ENCODE results near the gene PLCD3.

PLCD3 gene, protein sequence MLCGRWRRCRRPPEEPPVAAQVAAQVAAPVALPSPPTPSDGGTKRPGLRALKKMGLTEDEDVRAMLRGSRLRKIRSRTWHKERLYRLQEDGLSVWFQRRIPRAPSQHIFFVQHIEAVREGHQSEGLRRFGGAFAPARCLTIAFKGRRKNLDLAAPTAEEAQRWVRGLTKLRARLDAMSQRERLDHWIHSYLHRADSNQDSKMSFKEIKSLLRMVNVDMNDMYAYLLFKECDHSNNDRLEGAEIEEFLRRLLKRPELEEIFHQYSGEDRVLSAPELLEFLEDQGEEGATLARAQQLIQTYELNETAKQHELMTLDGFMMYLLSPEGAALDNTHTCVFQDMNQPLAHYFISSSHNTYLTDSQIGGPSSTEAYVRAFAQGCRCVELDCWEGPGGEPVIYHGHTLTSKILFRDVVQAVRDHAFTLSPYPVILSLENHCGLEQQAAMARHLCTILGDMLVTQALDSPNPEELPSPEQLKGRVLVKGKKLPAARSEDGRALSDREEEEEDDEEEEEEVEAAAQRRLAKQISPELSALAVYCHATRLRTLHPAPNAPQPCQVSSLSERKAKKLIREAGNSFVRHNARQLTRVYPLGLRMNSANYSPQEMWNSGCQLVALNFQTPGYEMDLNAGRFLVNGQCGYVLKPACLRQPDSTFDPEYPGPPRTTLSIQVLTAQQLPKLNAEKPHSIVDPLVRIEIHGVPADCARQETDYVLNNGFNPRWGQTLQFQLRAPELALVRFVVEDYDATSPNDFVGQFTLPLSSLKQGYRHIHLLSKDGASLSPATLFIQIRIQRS

DNA sequence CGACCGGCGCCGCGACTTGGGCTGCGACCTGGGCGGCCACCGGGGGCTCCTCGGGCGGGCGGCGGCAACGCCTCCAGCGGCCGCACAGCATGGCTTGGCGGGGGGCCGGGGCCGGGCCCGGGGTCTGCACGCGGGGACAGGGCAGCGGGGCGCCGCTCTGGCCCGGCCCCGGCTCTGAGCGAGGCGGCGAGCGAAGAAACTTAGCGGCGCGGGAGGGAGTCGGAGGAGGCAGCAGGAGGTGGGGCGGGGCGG is at the start of gene PLCD3:
Gene PLCD3, minus strand, starts transcription at position 196 of the 252 bp plus-strand sequence. Its CDS starts 105 bp downstream, at position 91.
- no peak for DNase-seq (ENCODE audit: low read depth)
- H3K4me3 ChIP-seq (ENCODE audit: low read length): peak within 1 kb of the TSS; percentile 86
- TF ChIP-seq, protein P1, sequence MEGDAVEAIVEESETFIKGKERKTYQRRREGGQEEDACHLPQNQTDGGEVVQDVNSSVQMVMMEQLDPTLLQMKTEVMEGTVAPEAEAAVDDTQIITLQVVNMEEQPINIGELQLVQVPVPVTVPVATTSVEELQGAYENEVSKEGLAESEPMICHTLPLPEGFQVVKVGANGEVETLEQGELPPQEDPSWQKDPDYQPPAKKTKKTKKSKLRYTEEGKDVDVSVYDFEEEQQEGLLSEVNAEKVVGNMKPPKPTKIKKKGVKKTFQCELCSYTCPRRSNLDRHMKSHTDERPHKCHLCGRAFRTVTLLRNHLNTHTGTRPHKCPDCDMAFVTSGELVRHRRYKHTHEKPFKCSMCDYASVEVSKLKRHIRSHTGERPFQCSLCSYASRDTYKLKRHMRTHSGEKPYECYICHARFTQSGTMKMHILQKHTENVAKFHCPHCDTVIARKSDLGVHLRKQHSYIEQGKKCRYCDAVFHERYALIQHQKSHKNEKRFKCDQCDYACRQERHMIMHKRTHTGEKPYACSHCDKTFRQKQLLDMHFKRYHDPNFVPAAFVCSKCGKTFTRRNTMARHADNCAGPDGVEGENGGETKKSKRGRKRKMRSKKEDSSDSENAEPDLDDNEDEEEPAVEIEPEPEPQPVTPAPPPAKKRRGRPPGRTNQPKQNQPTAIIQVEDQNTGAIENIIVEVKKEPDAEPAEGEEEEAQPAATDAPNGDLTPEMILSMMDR (conservative IDR thresholded peaks at IDR 0.05; ENCODE audit: low read length): no peak

DNA sequence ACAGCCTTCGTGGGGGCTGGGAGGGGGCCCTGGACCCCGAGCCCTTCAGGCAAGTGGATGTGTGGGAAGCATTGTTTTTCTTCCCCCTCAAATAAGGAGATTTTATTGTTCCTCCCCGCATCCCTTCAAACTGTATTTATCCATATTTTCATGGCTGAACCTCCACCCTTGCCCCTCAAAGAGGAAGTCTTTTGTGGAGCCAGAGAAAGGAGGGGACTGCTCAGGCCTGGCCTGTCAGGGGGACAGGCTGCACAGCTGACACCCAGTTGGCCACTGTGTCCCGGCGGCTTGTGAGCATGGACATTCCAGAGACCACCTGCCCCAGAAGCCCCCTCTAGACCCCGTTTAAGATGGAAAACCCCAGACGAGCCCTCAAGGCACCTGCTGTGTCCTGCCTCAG is 45.2 kb upstream of the PLCD3 start:
- TF ChIP-seq, protein P1 (conservative IDR thresholded peaks at IDR 0.05; ENCODE audit: low read length): no peak
- DNase-seq (ENCODE audit: low read depth): no peak
- no peak overlapping the region for H3K4me3 ChIP-seq (ENCODE audit: low read length)

DNA sequence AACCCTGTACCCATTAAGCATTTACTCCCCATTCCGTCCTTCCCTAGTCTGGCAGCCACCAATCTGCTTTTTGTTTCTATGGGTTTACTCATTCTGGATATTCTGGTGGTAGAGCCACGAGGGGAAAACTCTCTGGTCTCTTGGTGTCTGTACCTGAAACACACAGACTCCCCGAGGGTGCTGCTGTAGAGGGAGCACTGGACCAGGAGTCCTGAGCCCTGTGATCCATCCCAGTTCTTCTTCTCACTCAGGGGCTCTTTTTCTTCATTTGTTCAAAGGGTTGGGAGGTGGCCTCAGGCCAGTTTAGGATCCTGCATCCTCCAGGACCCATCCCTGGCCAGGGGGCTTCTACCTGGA is 43.4 kb upstream of the PLCD3 start:
- no peak overlapping the region for H3K4me3 ChIP-seq (ENCODE audit: low read length)
- TF ChIP-seq, protein P1 (conservative IDR thresholded peaks at IDR 0.05; ENCODE audit: low read length): no peak
- DNase-seq (ENCODE audit: low read depth): no peak

DNA sequence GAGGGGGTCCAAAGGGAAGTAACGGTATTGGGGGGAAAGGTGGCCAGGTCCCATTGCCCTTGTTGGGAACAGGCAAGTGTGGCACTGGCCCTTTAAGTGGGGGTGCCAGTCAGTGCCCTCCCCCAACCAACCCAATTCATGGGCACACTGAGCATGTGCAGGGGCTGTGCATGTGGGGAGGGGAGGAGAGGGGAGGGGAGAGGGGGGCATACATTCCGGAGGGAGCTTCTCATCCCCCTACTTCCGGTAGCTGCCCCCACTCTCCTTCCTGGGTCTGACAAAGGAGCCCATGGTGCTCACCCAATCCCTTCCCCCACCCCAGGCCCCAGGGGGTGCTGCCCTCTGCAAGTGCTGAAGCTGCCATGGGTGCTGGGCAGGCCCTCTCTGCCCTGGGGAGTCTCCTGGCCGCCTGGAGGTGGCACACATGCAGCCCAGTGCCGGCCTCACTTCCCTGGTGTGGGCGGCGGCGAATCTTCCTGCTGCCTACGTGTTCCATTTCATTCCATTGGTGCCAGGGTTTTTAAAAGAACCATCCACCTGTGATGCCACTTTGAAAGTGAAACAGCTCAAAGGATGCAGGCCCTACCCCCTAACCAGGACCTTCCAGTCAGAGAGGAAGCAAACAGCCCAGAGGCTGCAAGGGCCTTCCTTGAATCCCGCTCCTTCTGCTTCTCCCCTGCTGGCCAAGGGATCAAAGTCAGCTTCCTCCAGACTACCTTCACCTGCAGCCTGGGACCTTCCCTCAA is 40.4 kb upstream of the PLCD3 start:
- H3K4me3 ChIP-seq (ENCODE audit: low read length): peak overlapping the region; percentile 65
- TF ChIP-seq, protein P1 (conservative IDR thresholded peaks at IDR 0.05; ENCODE audit: low read length): peak; percentile 30
- peak; percentile 87 for DNase-seq (ENCODE audit: low read depth)

DNA sequence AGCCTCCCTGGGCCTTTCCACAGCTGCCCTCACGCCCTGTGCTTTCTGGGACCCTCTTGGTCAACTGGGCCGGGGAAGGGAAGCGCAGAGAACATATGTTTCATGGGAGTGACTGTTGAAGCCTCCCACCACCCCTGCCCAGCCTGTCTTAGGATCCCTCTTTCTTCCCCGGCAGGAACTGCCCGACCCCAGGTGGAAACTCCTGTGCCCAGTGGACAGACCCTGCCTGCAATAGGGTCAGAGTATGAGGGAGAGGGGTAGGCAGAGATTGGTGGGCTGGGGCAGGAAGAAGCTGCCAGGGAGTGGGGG is 39.9 kb upstream of the PLCD3 start:
- peak overlapping the region; percentile 65 for H3K4me3 ChIP-seq (ENCODE audit: low read length)
- no peak for DNase-seq (ENCODE audit: low read depth)
- TF ChIP-seq, protein P1 (conservative IDR thresholded peaks at IDR 0.05; ENCODE audit: low read length): no peak

DNA sequence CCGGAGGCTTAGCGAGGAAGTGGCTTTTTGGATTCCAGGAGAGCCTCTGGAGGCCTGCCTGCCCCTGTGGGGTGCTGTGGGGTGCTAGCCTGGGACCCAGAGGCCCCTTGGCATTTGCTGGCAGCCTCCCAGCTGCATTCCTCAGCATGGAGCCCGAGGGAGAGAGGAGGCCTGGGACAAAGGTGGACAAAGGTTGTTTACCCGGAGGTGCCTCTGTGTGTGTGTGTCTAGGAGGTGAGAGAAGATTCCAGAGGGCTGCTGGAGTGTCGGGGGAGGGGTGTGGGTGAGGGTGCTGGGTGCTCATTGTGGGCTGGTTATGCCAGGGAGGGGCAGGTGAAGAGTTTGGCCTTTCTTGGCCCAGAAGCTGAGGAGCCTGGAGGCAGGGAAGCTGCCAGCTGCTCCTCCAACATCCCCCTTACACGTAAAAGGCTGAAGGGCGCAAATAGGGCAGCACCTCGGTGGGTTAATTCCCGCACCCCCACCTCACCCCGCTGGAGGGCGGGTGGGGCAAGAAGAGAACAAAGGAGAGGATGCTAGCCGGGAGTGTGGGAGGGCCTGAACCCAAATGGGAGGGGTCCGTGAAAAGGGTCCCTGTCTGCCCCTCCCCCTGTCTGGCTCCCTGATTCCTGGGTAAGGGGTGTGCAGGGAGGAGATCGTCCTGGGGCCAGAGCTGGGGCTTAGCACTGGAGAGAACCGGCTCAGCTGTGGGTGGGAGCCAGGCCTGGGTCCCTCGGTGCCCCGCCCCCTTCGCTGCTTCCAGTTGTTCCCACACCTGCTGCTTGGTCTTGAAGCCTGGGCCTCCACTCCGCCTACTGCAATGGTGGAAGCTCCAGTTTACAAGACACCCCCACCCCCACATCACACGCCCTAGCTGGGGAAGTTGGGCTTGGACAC is 39.3 kb upstream of the PLCD3 start:
- TF ChIP-seq, protein P1 (conservative IDR thresholded peaks at IDR 0.05; ENCODE audit: low read length): no peak
- DNase-seq (ENCODE audit: low read depth): peak; percentile 83
- peak overlapping the region; percentile 65 for H3K4me3 ChIP-seq (ENCODE audit: low read length)
